ENCODE data around the gene TESMIN. TPM values are rescaled to one million over a fixed set of nuclear protein-coding genes. Genes with fewer than 3 reads are reported as not detected.

TESMIN gene
- total RNA-seq, 1 experiment from 2014 or later: 78.8 TPM

DNA sequence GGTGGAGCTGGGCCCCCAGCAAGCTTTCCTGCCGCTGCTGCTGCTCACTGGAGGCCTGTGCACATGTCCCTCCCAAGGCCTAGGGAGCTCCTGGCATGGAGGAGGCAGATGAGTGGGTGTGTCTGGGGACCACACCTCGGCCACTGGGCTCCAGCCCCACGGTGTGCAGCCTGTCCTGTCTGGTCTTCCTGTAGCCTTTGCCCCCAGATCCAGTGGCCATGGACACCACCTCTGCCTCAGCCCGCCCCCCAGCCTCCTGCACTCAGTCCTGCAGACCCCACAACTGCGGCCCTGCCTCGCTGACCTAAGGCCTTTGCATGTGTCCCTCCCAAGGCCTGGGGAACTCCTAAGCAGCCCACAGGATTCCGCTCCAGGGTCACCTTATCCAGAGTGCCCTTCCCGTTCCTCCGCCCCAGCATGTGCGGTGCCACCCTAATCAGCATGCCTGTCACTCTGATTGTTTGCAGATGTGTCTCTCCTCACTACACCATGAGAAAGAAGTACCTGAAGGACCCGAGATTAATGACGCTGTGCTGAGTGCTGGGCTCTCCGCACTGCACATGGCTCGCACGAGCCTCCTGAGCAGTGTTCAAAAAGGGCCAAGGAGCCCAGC is 58.3 kb downstream of the TESMIN start:
- no peak for ATAC-seq
- H3K4me3 Mint-ChIP-seq: no peak overlapping the region
- no peaks in the 10 kb centered on the region; the same call in 1 of the 2 replicates for H3K27me3 Mint-ChIP-seq (ENCODE audit: low read depth)

More for the DNA sequence above, 58.3 kb downstream of the TESMIN start:
- Mint-ChIP-seq H3K4me1 (peaks cover 53% of the 10 kb centered on the region), H3K36me3 (peaks cover 26% of the 10 kb centered on the region), H3K9me3 (peaks cover 17% of the 10 kb centered on the region), H3K27ac (peak overlapping the region; percentile 45; the same call in 1 of the 2 replicates)
- ChIA-PET CTCF (no interaction called here), POLR2A (no interaction called here)
- TF ChIP-seq RELA (CRISPR knock-in tag; IDR thresholded peaks at IDR 0.05; ENCODE audit: borderline replicate concordance): no peak
- TF ChIP-seq GRHL2 (CRISPR knock-in tag; IDR thresholded peaks at IDR 0.05; ENCODE audit: insufficient replicate concordance, severe bottlenecking): no peak
- no peak for TF ChIP-seq IRF2 (CRISPR knock-in tag; IDR thresholded peaks at IDR 0.05; ENCODE audit: borderline replicate concordance, low read depth)
- no peak for TF ChIP-seq NR1H2 (CRISPR knock-in tag; IDR thresholded peaks at IDR 0.05)
- TF ChIP-seq KAT7 (CRISPR knock-in tag; IDR thresholded peaks at IDR 0.05; ENCODE audit: borderline replicate concordance): no peak
- TF ChIP-seq, protein P1, sequence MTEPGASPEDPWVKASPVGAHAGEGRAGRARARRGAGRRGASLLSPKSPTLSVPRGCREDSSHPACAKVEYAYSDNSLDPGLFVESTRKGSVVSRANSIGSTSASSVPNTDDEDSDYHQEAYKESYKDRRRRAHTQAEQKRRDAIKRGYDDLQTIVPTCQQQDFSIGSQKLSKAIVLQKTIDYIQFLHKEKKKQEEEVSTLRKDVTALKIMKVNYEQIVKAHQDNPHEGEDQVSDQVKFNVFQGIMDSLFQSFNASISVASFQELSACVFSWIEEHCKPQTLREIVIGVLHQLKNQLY (CRISPR knock-in tag; IDR thresholded peaks at IDR 0.05): no peak
- TF ChIP-seq TCF7 (CRISPR knock-in tag; IDR thresholded peaks at IDR 0.05; ENCODE audit: low read depth): no peak
- no peak for TF ChIP-seq ZNF423 (CRISPR knock-in tag; IDR thresholded peaks at IDR 0.05)
- TF ChIP-seq NFE2L1 (CRISPR knock-in tag; IDR thresholded peaks at IDR 0.05): no peak
- TF ChIP-seq IRF1 (CRISPR knock-in tag; IDR thresholded peaks at IDR 0.05): no peak
- no peak for TF ChIP-seq MXD4 (CRISPR knock-in tag; IDR thresholded peaks at IDR 0.05; ENCODE audit: borderline replicate concordance)
- TF ChIP-seq GABPB1 (CRISPR knock-in tag; IDR thresholded peaks at IDR 0.05): no peak
- no peak for TF ChIP-seq ZSCAN18 (CRISPR knock-in tag; IDR thresholded peaks at IDR 0.05)
- TF ChIP-seq AR (CRISPR knock-in tag; IDR thresholded peaks at IDR 0.05): no peak
- TF ChIP-seq SMAD3 (CRISPR knock-in tag; IDR thresholded peaks at IDR 0.05; ENCODE audit: borderline replicate concordance): no peak
- TF ChIP-seq, protein P2, sequence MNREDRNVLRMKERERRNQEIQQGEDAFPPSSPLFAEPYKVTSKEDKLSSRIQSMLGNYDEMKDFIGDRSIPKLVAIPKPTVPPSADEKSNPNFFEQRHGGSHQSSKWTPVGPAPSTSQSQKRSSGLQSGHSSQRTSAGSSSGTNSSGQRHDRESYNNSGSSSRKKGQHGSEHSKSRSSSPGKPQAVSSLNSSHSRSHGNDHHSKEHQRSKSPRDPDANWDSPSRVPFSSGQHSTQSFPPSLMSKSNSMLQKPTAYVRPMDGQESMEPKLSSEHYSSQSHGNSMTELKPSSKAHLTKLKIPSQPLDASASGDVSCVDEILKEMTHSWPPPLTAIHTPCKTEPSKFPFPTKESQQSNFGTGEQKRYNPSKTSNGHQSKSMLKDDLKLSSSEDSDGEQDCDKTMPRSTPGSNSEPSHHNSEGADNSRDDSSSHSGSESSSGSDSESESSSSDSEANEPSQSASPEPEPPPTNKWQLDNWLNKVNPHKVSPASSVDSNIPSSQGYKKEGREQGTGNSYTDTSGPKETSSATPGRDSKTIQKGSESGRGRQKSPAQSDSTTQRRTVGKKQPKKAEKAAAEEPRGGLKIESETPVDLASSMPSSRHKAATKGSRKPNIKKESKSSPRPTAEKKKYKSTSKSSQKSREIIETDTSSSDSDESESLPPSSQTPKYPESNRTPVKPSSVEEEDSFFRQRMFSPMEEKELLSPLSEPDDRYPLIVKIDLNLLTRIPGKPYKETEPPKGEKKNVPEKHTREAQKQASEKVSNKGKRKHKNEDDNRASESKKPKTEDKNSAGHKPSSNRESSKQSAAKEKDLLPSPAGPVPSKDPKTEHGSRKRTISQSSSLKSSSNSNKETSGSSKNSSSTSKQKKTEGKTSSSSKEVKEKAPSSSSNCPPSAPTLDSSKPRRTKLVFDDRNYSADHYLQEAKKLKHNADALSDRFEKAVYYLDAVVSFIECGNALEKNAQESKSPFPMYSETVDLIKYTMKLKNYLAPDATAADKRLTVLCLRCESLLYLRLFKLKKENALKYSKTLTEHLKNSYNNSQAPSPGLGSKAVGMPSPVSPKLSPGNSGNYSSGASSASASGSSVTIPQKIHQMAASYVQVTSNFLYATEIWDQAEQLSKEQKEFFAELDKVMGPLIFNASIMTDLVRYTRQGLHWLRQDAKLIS (CRISPR knock-in tag; IDR thresholded peaks at IDR 0.05; ENCODE audit: borderline replicate concordance): no peak
- TF ChIP-seq RORB (CRISPR knock-in tag; IDR thresholded peaks at IDR 0.05): no peak
- TF ChIP-seq, protein P3, sequence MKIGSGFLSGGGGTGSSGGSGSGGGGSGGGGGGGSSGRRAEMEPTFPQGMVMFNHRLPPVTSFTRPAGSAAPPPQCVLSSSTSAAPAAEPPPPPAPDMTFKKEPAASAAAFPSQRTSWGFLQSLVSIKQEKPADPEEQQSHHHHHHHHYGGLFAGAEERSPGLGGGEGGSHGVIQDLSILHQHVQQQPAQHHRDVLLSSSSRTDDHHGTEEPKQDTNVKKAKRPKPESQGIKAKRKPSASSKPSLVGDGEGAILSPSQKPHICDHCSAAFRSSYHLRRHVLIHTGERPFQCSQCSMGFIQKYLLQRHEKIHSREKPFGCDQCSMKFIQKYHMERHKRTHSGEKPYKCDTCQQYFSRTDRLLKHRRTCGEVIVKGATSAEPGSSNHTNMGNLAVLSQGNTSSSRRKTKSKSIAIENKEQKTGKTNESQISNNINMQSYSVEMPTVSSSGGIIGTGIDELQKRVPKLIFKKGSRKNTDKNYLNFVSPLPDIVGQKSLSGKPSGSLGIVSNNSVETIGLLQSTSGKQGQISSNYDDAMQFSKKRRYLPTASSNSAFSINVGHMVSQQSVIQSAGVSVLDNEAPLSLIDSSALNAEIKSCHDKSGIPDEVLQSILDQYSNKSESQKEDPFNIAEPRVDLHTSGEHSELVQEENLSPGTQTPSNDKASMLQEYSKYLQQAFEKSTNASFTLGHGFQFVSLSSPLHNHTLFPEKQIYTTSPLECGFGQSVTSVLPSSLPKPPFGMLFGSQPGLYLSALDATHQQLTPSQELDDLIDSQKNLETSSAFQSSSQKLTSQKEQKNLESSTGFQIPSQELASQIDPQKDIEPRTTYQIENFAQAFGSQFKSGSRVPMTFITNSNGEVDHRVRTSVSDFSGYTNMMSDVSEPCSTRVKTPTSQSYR (CRISPR knock-in tag; IDR thresholded peaks at IDR 0.05): no peak
- no peak for TF ChIP-seq MYBL2 (CRISPR knock-in tag; IDR thresholded peaks at IDR 0.05)
- no peak for TF ChIP-seq CTCF (IDR thresholded peaks at IDR 0.05)
- no peak for DNase-seq (ENCODE audit: low spot score)
